RWPE2 (cell line): Measurements from ENCODE around the gene TWNK.

ENCODE experiments used
- ATAC-seq: fragments of 200-7000 bp; cut with Tn5 transposase; 3 replicates; pipeline ENCODE4 v1.9.1; 2021; ENCODE audit warnings: low read depth
- DNase-seq: peaks from one replicate; pipeline ENCODE4 v3.0.0-alpha.2; 2020; ENCODE audit warnings: low spot score
- H3K27ac ChIP-seq: fragments of 450-650 bp; 2 replicates; pipeline ENCODE4 v1.5.1; 2017; ENCODE audit warnings: mild to moderate bottlenecking; ENCODE audit not compliant: poor library complexity, severe bottlenecking
- H3K27me3 ChIP-seq: fragments of 250-450 bp; sonication (Bioruptor Pico); 2 replicates; pipeline ENCODE4 v1.5.1; 2021; ENCODE audit warnings: mild to moderate bottlenecking, moderate library complexity; ENCODE audit not compliant: insufficient read depth, poor library complexity, severe bottlenecking
- H3K36me3 ChIP-seq: fragments of 250-450 bp; sonication (Bioruptor Pico); 2 replicates; pipeline ENCODE4 v1.5.1; 2020; ENCODE audit warnings: low read depth, mild to moderate bottlenecking, moderate library complexity
- H3K4me1 ChIP-seq: fragments of 250-450 bp; sonication (Bioruptor Pico); 2 replicates; pipeline ENCODE4 v1.5.1; 2021; ENCODE audit warnings: mild to moderate bottlenecking, moderate library complexity; ENCODE audit not compliant: insufficient read depth, poor library complexity, severe bottlenecking
- H3K4me3 ChIP-seq: fragments of 250-450 bp; sonication (Bioruptor Pico); 2 replicates; pipeline ENCODE4 v1.5.1; 2021; ENCODE audit warnings: mild to moderate bottlenecking, moderate library complexity; ENCODE audit not compliant: severe bottlenecking
- H3K9me3 ChIP-seq: fragments of 250-450 bp; sonication (Bioruptor Pico); 2 replicates; pipeline ENCODE4 v1.5.1; 2021; ENCODE audit warnings: mild to moderate bottlenecking, moderate library complexity; ENCODE audit not compliant: severe bottlenecking
- CTCF ChIP-seq: fragments of 450-650 bp; IDR thresholded peaks from one replicate; pipeline ENCODE4 v1.5.1; 2017; ENCODE audit warnings: mild to moderate bottlenecking, moderate library complexity; ENCODE audit not compliant: poor library complexity, severe bottlenecking

Gene TWNK

GRCh38 chr10:100969187-100970075, 17.9 kb upstream of the TWNK start, which contains the start of gene SEMA4G:
SEMA4G (plus strand) TSS chr10:100969504; CDS start chr10:100972913, 3,409 bp downstream.
- H3K9me3 ChIP-seq = no peaks in the 10 kb centered on the region
- no peaks in the 10 kb centered on the region for H3K36me3 ChIP-seq
- H3K27me3 ChIP-seq = no peaks in the 10 kb centered on the region
- peaks cover 3% of the 10 kb centered on the region for H3K4me1 ChIP-seq
- DNase-seq (no peak), ATAC-seq (peak; percentile 69)
- H3K27ac ChIP-seq = no peak within 1 kb of the TSS
- H3K4me3 ChIP-seq = peak within 1 kb of the TSS; percentile 43
- peak; percentile 60 for TF ChIP-seq CTCF

- H3K27me3 ChIP-seq = no peaks in the 10 kb centered on the region
- peaks cover 3% of the 10 kb centered on the region for H3K4me1 ChIP-seq
- no peaks in the 10 kb centered on the region for H3K36me3 ChIP-seq
- DNase-seq = no peak
- ATAC-seq = 0 out of 3 replicates have a peak, but pooled peaks have one; percentile 6
- H3K4me3 ChIP-seq = peak overlapping the region; percentile 43
- TF ChIP-seq CTCF = no peak
- no peaks in the 10 kb centered on the region for H3K9me3 ChIP-seq
- no peak overlapping the region for H3K27ac ChIP-seq
Measured at GRCh38 chr10:100970076-100970913, 17.0 kb upstream of the TWNK start.

GRCh38 chr10:100970914-100971811, 16.2 kb upstream of the TWNK start:
- Histone ChIP-seq H3K4me3 (no peak overlapping the region), H3K36me3 (no peaks in the 10 kb centered on the region), H3K9me3 (no peaks in the 10 kb centered on the region), H3K4me1 (peaks cover 3% of the 10 kb centered on the region), H3K27me3 (no peaks in the 10 kb centered on the region), H3K27ac (no peak overlapping the region)
- DNase-seq = no peak
- TF ChIP-seq CTCF = no peak
- ATAC-seq = no peak

- Histone ChIP-seq H3K4me1 (peaks cover 3% of the 10 kb centered on the region), H3K36me3 (no peaks in the 10 kb centered on the region), H3K4me3 (no peak overlapping the region), H3K9me3 (no peaks in the 10 kb centered on the region), H3K27ac (no peak overlapping the region), H3K27me3 (no peaks in the 10 kb centered on the region)
- no peak for TF ChIP-seq CTCF
- no peak for ATAC-seq
- no peak for DNase-seq
Measured at GRCh38 chr10:100972115-100972903, 15.0 kb upstream of the TWNK start.
